ENCODE data around the gene TSNAX.

- no peak for TF ChIP-seq POLR2A (IDR thresholded peaks at IDR 0.05; ENCODE audit: control extremely low read depth in 1 of 2, low read depth in 2 of 2, low read length in 2 of 2)
- TF ChIP-seq, protein P1, sequence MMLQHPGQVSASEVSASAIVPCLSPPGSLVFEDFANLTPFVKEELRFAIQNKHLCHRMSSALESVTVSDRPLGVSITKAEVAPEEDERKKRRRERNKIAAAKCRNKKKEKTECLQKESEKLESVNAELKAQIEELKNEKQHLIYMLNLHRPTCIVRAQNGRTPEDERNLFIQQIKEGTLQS (IDR thresholded peaks at IDR 0.05; ENCODE audit: insufficient read depth, low read depth, low read length) = no peak
- no peak for TF ChIP-seq KDM5A (IDR thresholded peaks at IDR 0.05; ENCODE audit: low read length)
- no peak for TF ChIP-seq EZH2 (IDR thresholded peaks at IDR 0.05; ENCODE audit: low read depth, low read length, severe bottlenecking)
- TF ChIP-seq, protein P2, sequence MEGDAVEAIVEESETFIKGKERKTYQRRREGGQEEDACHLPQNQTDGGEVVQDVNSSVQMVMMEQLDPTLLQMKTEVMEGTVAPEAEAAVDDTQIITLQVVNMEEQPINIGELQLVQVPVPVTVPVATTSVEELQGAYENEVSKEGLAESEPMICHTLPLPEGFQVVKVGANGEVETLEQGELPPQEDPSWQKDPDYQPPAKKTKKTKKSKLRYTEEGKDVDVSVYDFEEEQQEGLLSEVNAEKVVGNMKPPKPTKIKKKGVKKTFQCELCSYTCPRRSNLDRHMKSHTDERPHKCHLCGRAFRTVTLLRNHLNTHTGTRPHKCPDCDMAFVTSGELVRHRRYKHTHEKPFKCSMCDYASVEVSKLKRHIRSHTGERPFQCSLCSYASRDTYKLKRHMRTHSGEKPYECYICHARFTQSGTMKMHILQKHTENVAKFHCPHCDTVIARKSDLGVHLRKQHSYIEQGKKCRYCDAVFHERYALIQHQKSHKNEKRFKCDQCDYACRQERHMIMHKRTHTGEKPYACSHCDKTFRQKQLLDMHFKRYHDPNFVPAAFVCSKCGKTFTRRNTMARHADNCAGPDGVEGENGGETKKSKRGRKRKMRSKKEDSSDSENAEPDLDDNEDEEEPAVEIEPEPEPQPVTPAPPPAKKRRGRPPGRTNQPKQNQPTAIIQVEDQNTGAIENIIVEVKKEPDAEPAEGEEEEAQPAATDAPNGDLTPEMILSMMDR (IDR thresholded peaks at IDR 0.05; ENCODE audit: control extremely low read depth in 1 of 3, insufficient read depth in 1 of 3, low read depth in 1 of 3, low read length in 3 of 3) = no peak
- no peak for TF ChIP-seq HDAC2 (IDR thresholded peaks at IDR 0.05; ENCODE audit: borderline replicate concordance in 1 of 2, low read depth in 2 of 2, low read length in 2 of 2)
- no peak for TF ChIP-seq SP1 (IDR thresholded peaks at IDR 0.05; ENCODE audit: low read depth, low read length)
These were observed 16.6 kb downstream of the TSNAX start for GRCh38 chr1:231544943-231545592.
